Keratinocyte (primary cell): Measurements from ENCODE around the gene DDX42. TPM values are rescaled to one million over a fixed set of nuclear protein-coding genes. Genes with fewer than 3 reads are reported as not detected.

Source experiments
- DNase-seq: peaks from one replicate; pipeline ENCODE4 v3.0.0-alpha.2; 2011; ENCODE audit warnings: low read depth, missing footprints, low spot score
- FAIRE-seq: peaks from 2 replicates; lab custom pipeline; 2011; peaks lifted over from hg19 to GRCh38; lab: Jason Lieb, UNC
- H2AFZ ChIP-seq: 2 replicates; pipeline ENCODE4 v1.6.0; 2012; ENCODE audit warnings: low read length, control low read depth, inconsistent platforms; ENCODE audit not compliant: control insufficient read depth
- H3K27ac ChIP-seq: 2 replicates; pipeline ENCODE4 v1.5.1; 2011; ENCODE audit warnings: low read length; ENCODE audit not compliant: control insufficient read depth, insufficient read depth
- H3K27me3 ChIP-seq: 3 replicates; pipeline ENCODE4 v1.6.0; 2011; ENCODE audit warnings: low read length; ENCODE audit not compliant: control insufficient read depth, insufficient read depth; ENCODE audit errors: extremely low read depth
- H3K36me3 ChIP-seq, 2 experiments: 2 replicates in 1 of 2; 3 replicates in 1 of 2; pipeline ENCODE4 v1.5.1; 2011; ENCODE audit warnings: low read length in 2 of 2, mild to moderate bottlenecking in 1 of 2; ENCODE audit not compliant: control insufficient read depth in 2 of 2, insufficient read depth in 2 of 2; ENCODE audit errors: extremely low read depth in 1 of 2
- H3K4me1 ChIP-seq: 3 replicates; pipeline ENCODE4 v1.5.1; 2011; ENCODE audit warnings: low read length; ENCODE audit not compliant: control insufficient read depth, insufficient read depth; ENCODE audit errors: extremely low read depth
- H3K4me2 ChIP-seq: 3 replicates; pipeline ENCODE4 v1.6.0; 2011; ENCODE audit warnings: low read depth, low read length; ENCODE audit not compliant: control insufficient read depth, insufficient read depth; ENCODE audit errors: extremely low read depth
- H3K4me3 ChIP-seq, 3 experiments: fragments of 200-600 bp in 1 of 3; sonication (generic) in 1 of 3; 2 replicates in 2 of 3; 3 replicates in 1 of 3; pipeline ENCODE4 v1.5.1; 2011 to 2016; ENCODE audit warnings: low read length in 3 of 3, mild to moderate bottlenecking in 3 of 3, control low read depth in 2 of 3, inconsistent platforms in 1 of 3, low read depth in 1 of 3, mixed read lengths in 1 of 3, mixed run types in 1 of 3, moderate library complexity in 1 of 3; ENCODE audit not compliant: control insufficient read depth in 2 of 3, insufficient read depth in 2 of 3; ENCODE audit errors: extremely low read depth in 1 of 3
- H3K79me2 ChIP-seq: 2 replicates; pipeline ENCODE4 v1.6.0; 2012; ENCODE audit warnings: low read length; ENCODE audit not compliant: control insufficient read depth, insufficient read depth
- H3K9ac ChIP-seq: 3 replicates; pipeline ENCODE4 v1.6.0; 2011; ENCODE audit warnings: low read length; ENCODE audit not compliant: control insufficient read depth, insufficient read depth; ENCODE audit errors: extremely low read depth
- H3K9me1 ChIP-seq: 3 replicates; pipeline ENCODE4 v1.6.0; 2011; ENCODE audit warnings: low read length; ENCODE audit not compliant: control insufficient read depth, insufficient read depth; ENCODE audit errors: extremely low read depth
- H3K9me3 ChIP-seq: 2 replicates; pipeline ENCODE4 v1.5.1; 2012; ENCODE audit warnings: low read depth, low read length; ENCODE audit not compliant: control insufficient read depth
- H4K20me1 ChIP-seq: 3 replicates; pipeline ENCODE4 v1.6.0; 2011; ENCODE audit warnings: low read length; ENCODE audit not compliant: control insufficient read depth, insufficient read depth; ENCODE audit errors: extremely low read depth
- CTCF ChIP-seq, 3 experiments: IDR thresholded peaks in 1 of 3; conservative IDR thresholded peaks in 1 of 3; optimal IDR thresholded peaks in 1 of 3; 2 replicates in 2 of 3; 3 replicates in 1 of 3; pipeline versions ENCODE3 to v1.5.1; 2011; ENCODE audit warnings: low read length in 3 of 3, mild to moderate bottlenecking in 3 of 3, moderate library complexity in 2 of 3, control low read depth in 1 of 3, inconsistent platforms in 1 of 3; ENCODE audit not compliant: insufficient read depth in 2 of 3; ENCODE audit errors: extremely low read depth in 1 of 3
- EZH2 ChIP-seq: IDR thresholded peaks from one replicate; pipeline ENCODE4 v1.6.1; 2012; ENCODE audit warnings: inconsistent platforms, mild to moderate bottlenecking, low read length, moderate library complexity
- dilution Hi-C: fragments of 300-500 bp; cut with MboI; formaldehyde crosslinking; loops from one replicate; pipeline ENCODE4 v1.7.0; 2020; ENCODE audit warnings: low sequenced_read_pairs; ENCODE audit not compliant: extremely low pct_ligation_motif_present
- polyA plus RNA-seq, 5 experiments: library from polyadenylated mRNA; depleted of rRNA in 3 of 5; stranded (reverse) in 3 of 5; stranded (forward) in 1 of 5; unstranded in 1 of 5; fragments of >200 nt; gene quantifications; 1 replicate in 1 of 5; 2 replicates in 3 of 5; 3 replicates in 1 of 5; pipeline versions ENCODE4 v1.2.1 to v1.2.3, GENCODE V29; 2011 to 2012; ENCODE audit warnings: missing spikeins in 2 of 5, low read depth in 1 of 5, low replicate concordance in 1 of 5

The DDX42 gene
- polyA plus RNA-seq, 1 donor (not counting 4 experiments of a cell fraction or from before 2014, with no cell fraction given), result 116 TPM

DNA sequence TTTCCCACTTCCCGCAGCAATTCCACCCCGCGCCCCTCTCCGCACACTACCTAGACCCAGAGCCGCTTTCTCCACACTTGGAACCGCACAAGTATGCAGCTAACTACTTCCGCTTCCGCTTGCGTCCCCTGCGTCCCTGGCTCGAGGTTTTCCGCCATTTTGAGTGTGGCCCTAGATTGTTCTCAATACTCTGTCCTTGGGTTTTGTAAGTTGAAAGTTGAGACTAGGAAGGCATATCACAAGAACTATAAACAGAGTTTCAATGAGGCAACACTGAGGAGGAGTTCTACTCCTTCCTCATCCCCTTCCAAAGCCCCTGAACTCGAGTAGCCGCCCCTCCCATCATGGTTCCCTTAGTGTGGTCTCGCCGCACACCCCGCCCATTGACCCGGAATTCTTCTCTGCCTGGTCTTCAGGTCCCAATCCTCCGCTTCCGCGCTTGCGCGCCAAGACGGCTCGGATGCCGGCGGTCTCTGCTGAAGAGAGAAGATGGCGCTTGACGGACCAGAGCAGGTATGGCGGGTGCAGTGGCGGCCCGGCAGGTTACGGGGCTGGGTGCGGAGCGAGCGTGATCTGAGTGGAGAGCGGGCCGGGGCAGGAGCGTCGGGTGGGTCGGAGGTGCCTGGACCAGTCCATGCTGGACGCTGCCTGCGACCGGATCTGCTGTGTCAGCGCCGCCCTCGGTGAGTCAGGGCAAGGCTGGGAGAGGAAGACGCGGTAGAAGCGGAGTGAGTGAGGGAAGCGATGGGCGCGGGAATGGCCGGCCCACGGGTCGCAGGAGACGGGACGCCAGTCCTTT is 53.2 kb downstream of the DDX42 start, which contains the start of the genes FTSJ3 and PSMC5:
Gene FTSJ3, minus strand, starts transcription at position 662 of the 799 bp plus-strand sequence. CDS start 761 bp downstream, outside the sequence.
Gene PSMC5, plus strand, starts transcription at position 430 of the 799 bp plus-strand sequence. Its CDS starts 60 bp downstream, at position 490.
- H3K27me3 ChIP-seq, result no peaks in the 10 kb centered on the region
- H3K9me1 ChIP-seq, result no peaks in the 10 kb centered on the region
- H2AFZ ChIP-seq, result peak within 1 kb of the TSS; percentile 95
- TF ChIP-seq CTCF (optimal IDR thresholded peaks at IDR 0.05 in 1 of 3, IDR thresholded peaks at IDR 0.05 in 1 of 3, conservative IDR thresholded peaks at IDR 0.05 in 1 of 3; ENCODE audit: extremely low read depth in 1 of 3, insufficient read depth in 2 of 3, low read length in 3 of 3), result peak; percentile 26 to 69 (median 39)
- TF ChIP-seq EZH2, result no peak
- H3K4me3 ChIP-seq, result peak within 1 kb of the TSS; percentile 77 to 92 (median 78)
- H3K9me3 ChIP-seq, result no peaks in the 10 kb centered on the region
- dilution Hi-C loops, result no loop called here
- H3K9ac ChIP-seq, result peak within 1 kb of the TSS; percentile 96
- H3K27ac ChIP-seq, result peak within 1 kb of the TSS; percentile 98
- no peaks in the 10 kb centered on the region for H4K20me1 ChIP-seq
- H3K79me2 ChIP-seq, result peaks cover 57% of the 10 kb centered on the region
- H3K36me3 ChIP-seq, result peaks cover 49 to 53% of the 10 kb centered on the region in 2 experiments
- DNase-seq (peak; percentile 38), FAIRE-seq (peak; percentile 78)
- peaks cover 19% of the 10 kb centered on the region for H3K4me1 ChIP-seq
- peak within 1 kb of the TSS; percentile 97 for H3K4me2 ChIP-seq

DNA sequence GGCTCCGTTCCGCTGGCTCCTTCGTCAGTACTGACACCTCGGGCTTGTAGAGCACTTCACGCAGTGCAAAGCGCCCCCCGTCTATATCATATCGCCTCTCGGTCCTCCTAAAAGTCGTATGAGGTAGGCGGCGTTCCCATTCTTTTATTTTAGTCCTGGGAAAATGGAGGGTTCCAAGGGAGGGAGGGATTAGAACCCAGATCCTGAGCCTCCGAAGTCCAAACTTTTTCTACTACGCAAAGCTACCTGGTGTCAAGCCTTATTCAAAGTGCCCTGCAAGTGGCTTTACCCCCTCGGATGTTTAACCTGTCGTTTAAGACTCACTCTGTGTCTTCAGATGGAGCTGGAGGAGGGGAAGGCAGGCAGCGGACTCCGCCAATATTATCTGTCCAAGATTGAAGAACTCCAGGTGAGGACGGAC is 53.8 kb downstream of the DDX42 start:
- Histone ChIP-seq H3K36me3 (peaks cover 51 to 57% of the 10 kb centered on the region in 2 experiments), H3K27ac (peak overlapping the region; percentile 98), H3K4me2 (peak overlapping the region; percentile 97), H3K9ac (peak overlapping the region; percentile 96), H4K20me1 (no peaks in the 10 kb centered on the region), H3K27me3 (no peaks in the 10 kb centered on the region), H3K79me2 (peaks cover 57% of the 10 kb centered on the region), H3K4me1 (peaks cover 19% of the 10 kb centered on the region), H2AFZ (peak overlapping the region; percentile 95), H3K4me3 (peak overlapping the region; percentile 77 to 92 (median 78)), H3K9me1 (no peaks in the 10 kb centered on the region), H3K9me3 (no peaks in the 10 kb centered on the region)
- DNase-seq, result no peak
- TF ChIP-seq EZH2 (no peak), CTCF (optimal IDR thresholded peaks at IDR 0.05 in 1 of 3, IDR thresholded peaks at IDR 0.05 in 1 of 3, conservative IDR thresholded peaks at IDR 0.05 in 1 of 3; ENCODE audit: extremely low read depth in 1 of 3, insufficient read depth in 2 of 3, low read length in 3 of 3) (no peak)
- dilution Hi-C loops, result no loop called here
- FAIRE-seq, result no peak
